Activated T-helper 1 cell treated with anti-CD3 and anti-CD28 coated beads, Interleukin-12 subunit alpha, Interleukin-12 subunit beta, Interleukin-2, Interleukin-4 antibody, amounts not matched to agents 30 ng/mL and 10 ng/mL and 1 ng/mL, durations not matched to agents 14 hours and 24 hours and 36 hours (primary cell): Measurements from ENCODE around the gene TPCN2. TPM values are rescaled to one million over a fixed set of nuclear protein-coding genes. Genes with fewer than 3 reads are reported as not detected.

Experiments
- DNase-seq: peaks from one replicate; pipeline ENCODE4 v3.0.0; 2021; ENCODE audit warnings: low spot score
- H3K27ac Mint-ChIP-seq: one replicate; pipeline ENCODE4 v1.8.0; 2021; ENCODE audit warnings: mild to moderate bottlenecking, mixed read lengths
- H3K27me3 Mint-ChIP-seq: one replicate; pipeline ENCODE4 v1.8.0; 2022; ENCODE audit warnings: mild to moderate bottlenecking, moderate library complexity, mixed read lengths; ENCODE audit not compliant: insufficient read depth
- H3K36me3 Mint-ChIP-seq: one replicate; pipeline ENCODE4 v1.8.0; 2021; ENCODE audit warnings: low read depth, mixed read lengths
- H3K4me1 Mint-ChIP-seq: one replicate; pipeline ENCODE4 v1.8.0; 2021; ENCODE audit warnings: low read depth, mixed read lengths
- H3K4me3 Mint-ChIP-seq: one replicate; pipeline ENCODE4 v1.8.0; 2021; ENCODE audit warnings: mild to moderate bottlenecking, moderate library complexity, mixed read lengths
- H3K9me3 Mint-ChIP-seq: one replicate; pipeline ENCODE4 v1.8.0; 2021; ENCODE audit warnings: mixed read lengths
- intact Hi-C: fragments of 100-400 bp; cut with micrococcal nuclease; formaldehyde crosslinking; loops from one replicate; pipeline ENCODE4 v1.15.1; 2024
- total RNA-seq: library from RNA; stranded (reverse); gene quantifications from 2 replicates; pipeline ENCODE4 v1.2.3, GENCODE V29; 2022

Gene TPCN2
- total RNA-seq, 1 donor from 2014 or later, result 19.2 TPM

GRCh38 chr11:69159150-69159852 is 110.6 kb downstream of the TPCN2 start:
- H3K4me3 Mint-ChIP-seq, result no peak overlapping the region
- no peak for DNase-seq
- H3K4me1 Mint-ChIP-seq, result no peaks in the 10 kb centered on the region
- intact Hi-C loops, result no loop called here
- H3K27me3 Mint-ChIP-seq, result peaks cover 3% of the 10 kb centered on the region
- H3K27ac Mint-ChIP-seq, result no peak overlapping the region
- H3K9me3 Mint-ChIP-seq, result peaks cover 4% of the 10 kb centered on the region
- no peaks in the 10 kb centered on the region for H3K36me3 Mint-ChIP-seq

DNA sequence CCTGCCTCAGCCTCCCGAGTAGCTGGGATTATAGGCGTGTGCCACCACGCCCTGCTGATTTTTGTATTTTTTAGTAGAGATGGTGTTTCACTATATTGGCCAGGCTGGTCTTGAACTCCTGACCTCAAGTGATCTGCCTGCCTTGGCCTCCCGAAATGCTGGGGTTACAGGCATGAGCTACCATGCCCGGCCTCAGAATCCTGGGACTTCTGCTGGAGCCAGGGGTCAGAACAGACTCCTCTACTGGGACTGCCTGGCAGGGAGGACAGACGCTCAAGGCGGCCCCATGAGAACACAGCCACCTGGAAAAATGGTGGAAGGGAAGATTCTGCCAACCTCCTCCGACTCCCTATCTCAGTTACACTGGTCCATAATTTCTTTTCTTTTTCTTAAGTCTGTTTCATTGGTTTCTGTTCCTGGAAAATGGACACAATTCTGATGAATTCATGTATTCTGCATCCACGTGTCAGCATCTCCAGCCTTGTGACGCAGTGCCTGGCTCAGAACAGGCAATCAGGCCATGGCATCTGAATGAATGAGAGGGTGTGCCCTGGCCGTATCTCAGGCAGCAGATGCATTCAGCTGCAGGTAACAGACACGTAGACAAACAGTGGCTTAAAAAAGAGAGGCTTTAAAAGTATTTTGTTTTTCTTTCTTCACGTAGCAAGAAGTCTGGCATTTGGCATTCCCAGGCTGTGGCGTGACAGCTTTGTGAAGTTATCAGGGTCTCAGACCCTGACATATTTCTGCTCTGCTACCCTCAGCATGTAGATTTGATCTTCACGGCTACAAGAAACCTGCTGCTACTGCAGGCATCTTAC is 111.8 kb downstream of the TPCN2 start:
- peaks cover 3% of the 10 kb centered on the region for H3K27me3 Mint-ChIP-seq
- H3K9me3 Mint-ChIP-seq, result peaks cover 4% of the 10 kb centered on the region

DNA sequence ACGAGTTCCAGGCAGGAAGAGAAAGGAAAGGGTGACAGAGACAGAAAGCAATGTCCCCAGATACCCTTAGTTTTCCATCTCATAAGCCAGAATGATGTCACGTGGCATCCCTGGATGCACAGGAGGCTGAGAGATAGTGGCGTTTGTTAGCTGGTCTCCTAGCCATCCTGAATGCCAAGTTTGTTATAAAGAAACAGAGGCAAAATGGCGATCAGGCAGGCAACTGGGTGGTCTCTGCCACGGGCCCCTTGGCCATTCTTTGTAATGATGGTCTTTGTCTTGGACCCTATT is 112.3 kb downstream of the TPCN2 start:
- Mint-ChIP-seq H3K4me3 (no peak overlapping the region), H3K27me3 (no peaks in the 10 kb centered on the region), H3K27ac (no peak overlapping the region), H3K9me3 (peaks cover 4% of the 10 kb centered on the region), H3K4me1 (peaks cover 7% of the 10 kb centered on the region), H3K36me3 (no peaks in the 10 kb centered on the region)
- DNase-seq, result no peak
- intact Hi-C loops, result no loop called here

More for the DNA sequence above, 111.8 kb downstream of the TPCN2 start:
- Mint-ChIP-seq H3K4me3 (no peak overlapping the region), H3K27ac (no peak overlapping the region), H3K36me3 (no peaks in the 10 kb centered on the region), H3K4me1 (peaks cover 3% of the 10 kb centered on the region)
- intact Hi-C loops, result no loop called here
- DNase-seq, result no peak

- no peak for DNase-seq
- Mint-ChIP-seq H3K27me3 (peaks cover 2% of the 10 kb centered on the region), H3K27ac (no peak overlapping the region), H3K4me3 (no peak overlapping the region), H3K4me1 (peaks cover 21% of the 10 kb centered on the region), H3K9me3 (peaks cover 4% of the 10 kb centered on the region), H3K36me3 (no peaks in the 10 kb centered on the region)
- intact Hi-C loops, result no loop called here
Measured at GRCh38 chr11:69162505-69162904, 113.8 kb downstream of the TPCN2 start.

GRCh38 chr11:69163842-69164241 is 115.1 kb downstream of the TPCN2 start:
- H3K27ac Mint-ChIP-seq, result no peak overlapping the region
- peaks cover 4% of the 10 kb centered on the region for H3K9me3 Mint-ChIP-seq
- H3K4me3 Mint-ChIP-seq, result no peak overlapping the region
- H3K4me1 Mint-ChIP-seq, result peaks cover 24% of the 10 kb centered on the region
- H3K36me3 Mint-ChIP-seq, result no peaks in the 10 kb centered on the region
- peaks cover 2% of the 10 kb centered on the region for H3K27me3 Mint-ChIP-seq
- intact Hi-C loops, result no loop called here
- no peak for DNase-seq

- DNase-seq, result no peak
- Mint-ChIP-seq H3K27ac (no peak overlapping the region), H3K4me3 (no peak overlapping the region), H3K9me3 (peaks cover 8% of the 10 kb centered on the region), H3K27me3 (peaks cover 2% of the 10 kb centered on the region), H3K4me1 (peaks cover 24% of the 10 kb centered on the region), H3K36me3 (no peaks in the 10 kb centered on the region)
- intact Hi-C loops, result loop anchor here (5.0 kb wide), 1 partner anchor 172 kb away; no protein-coding TSS in a partner anchor
Measured at GRCh38 chr11:69164824-69165223, 116.1 kb downstream of the TPCN2 start.

DNA sequence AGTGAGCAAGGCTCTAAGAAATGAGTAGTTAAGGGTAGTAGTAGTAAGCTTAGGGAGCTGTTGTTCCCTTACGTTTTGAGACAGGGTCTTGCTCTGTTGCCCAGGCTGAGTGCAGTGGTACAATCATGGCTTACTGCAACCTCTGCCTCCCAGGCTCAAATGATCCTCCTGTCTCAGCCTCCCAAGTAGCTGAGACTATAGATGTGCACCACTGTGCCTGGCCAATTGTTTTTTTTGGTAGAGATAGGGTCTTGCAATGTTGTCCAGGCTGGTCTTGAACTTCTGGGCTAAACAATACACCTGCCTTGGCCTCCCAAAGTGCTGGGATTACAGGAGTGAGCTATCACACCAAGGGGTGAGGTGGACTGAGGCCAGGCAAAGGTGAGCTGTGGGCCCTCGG is 117.0 kb downstream of the TPCN2 start:
- Mint-ChIP-seq H3K9me3 (peaks cover 8% of the 10 kb centered on the region), H3K4me3 (no peak overlapping the region), H3K36me3 (no peaks in the 10 kb centered on the region), H3K27me3 (peaks cover 2% of the 10 kb centered on the region), H3K4me1 (peaks cover 24% of the 10 kb centered on the region), H3K27ac (no peak overlapping the region)
- intact Hi-C loops, result loop anchor here (1.0 to 5.0 kb wide), 5 partner anchors 42 to 172 kb away; no protein-coding TSS in a partner anchor
- DNase-seq, result no peak

GRCh38 chr11:69166218-69167115 is 117.7 kb downstream of the TPCN2 start:
- Mint-ChIP-seq H3K4me3 (peak overlapping the region; percentile 67), H3K27me3 (peaks cover 2% of the 10 kb centered on the region), H3K4me1 (peaks cover 24% of the 10 kb centered on the region), H3K36me3 (no peaks in the 10 kb centered on the region), H3K9me3 (peaks cover 8% of the 10 kb centered on the region), H3K27ac (peak overlapping the region; percentile 90)
- intact Hi-C loops, result loop anchor here (1.0 to 5.0 kb wide), 5 partner anchors 43 to 171 kb away; no protein-coding TSS in a partner anchor
- peak; percentile 17 for DNase-seq

GRCh38 chr11:69167130-69167915 is 118.6 kb downstream of the TPCN2 start:
- H3K9me3 Mint-ChIP-seq, result peaks cover 8% of the 10 kb centered on the region
- DNase-seq, result no peak
- H3K36me3 Mint-ChIP-seq, result no peaks in the 10 kb centered on the region
- H3K4me3 Mint-ChIP-seq, result peak overlapping the region; percentile 67
- peak overlapping the region; percentile 90 for H3K27ac Mint-ChIP-seq
- H3K27me3 Mint-ChIP-seq, result peaks cover 2% of the 10 kb centered on the region
- intact Hi-C loops, result loop anchor here (2.0 to 5.0 kb wide), 3 partner anchors 67 to 170 kb away; no protein-coding TSS in a partner anchor
- peaks cover 24% of the 10 kb centered on the region for H3K4me1 Mint-ChIP-seq

DNA sequence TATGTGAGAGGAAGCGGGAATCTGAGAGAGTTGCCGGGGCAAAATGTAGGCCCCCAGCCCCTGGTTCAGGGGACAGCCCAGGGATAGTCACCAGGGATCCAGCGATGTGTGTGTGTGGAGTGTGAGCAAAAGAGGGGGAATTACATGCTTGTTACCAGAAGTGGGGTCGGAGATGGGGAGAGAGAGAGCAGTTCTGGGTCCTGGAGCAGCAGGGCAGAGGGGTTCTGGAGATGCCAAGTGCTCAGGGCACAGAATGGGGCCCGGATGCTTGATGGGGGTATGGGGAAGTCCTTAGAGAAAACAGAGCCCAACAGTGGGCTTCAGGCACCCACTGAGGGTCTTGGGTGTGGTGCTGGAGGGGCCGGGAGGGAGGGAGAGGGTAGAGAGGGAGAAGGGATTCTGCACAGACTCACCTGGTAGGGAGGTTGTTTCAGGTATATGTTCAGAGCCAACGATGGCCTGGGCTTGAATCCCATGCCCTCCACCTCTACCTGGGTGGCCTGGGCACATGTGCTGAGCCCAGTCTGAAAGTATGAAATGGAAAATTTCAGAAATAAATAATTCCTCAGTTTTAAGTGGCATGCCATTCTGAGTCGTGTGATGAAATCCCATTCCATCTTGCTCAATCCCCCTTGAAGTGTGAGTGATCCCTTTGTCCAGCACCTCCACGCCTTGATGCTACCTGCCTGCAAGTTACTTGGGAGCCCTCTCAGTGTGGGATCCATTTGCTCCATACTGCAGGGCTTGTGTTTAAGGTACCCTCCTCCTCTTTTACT is 119.4 kb downstream of the TPCN2 start:
- no peak for DNase-seq
- intact Hi-C loops, result loop anchor here (2.0 to 5.0 kb wide), 3 partner anchors 67 to 169 kb away; no protein-coding TSS in a partner anchor

GRCh38 chr11:69169479-69169878 is 120.7 kb downstream of the TPCN2 start:
- DNase-seq, result no peak
- intact Hi-C loops, result loop anchor here (5.0 kb wide), 1 partner anchor 168 kb away; no protein-coding TSS in a partner anchor

More for the DNA sequence above, 119.4 kb downstream of the TPCN2 start:
- Mint-ChIP-seq H3K4me3 (no peak overlapping the region), H3K27me3 (peaks cover 2% of the 10 kb centered on the region), H3K27ac (no peak overlapping the region), H3K4me1 (peaks cover 24% of the 10 kb centered on the region), H3K9me3 (peaks cover 8% of the 10 kb centered on the region), H3K36me3 (no peaks in the 10 kb centered on the region)

More at GRCh38 chr11:69169479-69169878, 120.7 kb downstream of the TPCN2 start:
- Mint-ChIP-seq H3K36me3 (no peaks in the 10 kb centered on the region), H3K27ac (no peak overlapping the region), H3K4me1 (peaks cover 24% of the 10 kb centered on the region), H3K27me3 (peaks cover 2% of the 10 kb centered on the region), H3K9me3 (peaks cover 4% of the 10 kb centered on the region), H3K4me3 (no peak overlapping the region)
